ENCODE data around the gene KRTAP12-1. TPM values are rescaled to one million over a fixed set of nuclear protein-coding genes. Genes with fewer than 3 reads are reported as not detected.
"Not testable (repeated sequence)": the region's sequence is repeated elsewhere in the genome, so short reads cannot be mapped to it uniquely, and the experiment has no call there.

The KRTAP12-1 gene
- total and polyA plus RNA-seq, 4 donors: not detected

DNA sequence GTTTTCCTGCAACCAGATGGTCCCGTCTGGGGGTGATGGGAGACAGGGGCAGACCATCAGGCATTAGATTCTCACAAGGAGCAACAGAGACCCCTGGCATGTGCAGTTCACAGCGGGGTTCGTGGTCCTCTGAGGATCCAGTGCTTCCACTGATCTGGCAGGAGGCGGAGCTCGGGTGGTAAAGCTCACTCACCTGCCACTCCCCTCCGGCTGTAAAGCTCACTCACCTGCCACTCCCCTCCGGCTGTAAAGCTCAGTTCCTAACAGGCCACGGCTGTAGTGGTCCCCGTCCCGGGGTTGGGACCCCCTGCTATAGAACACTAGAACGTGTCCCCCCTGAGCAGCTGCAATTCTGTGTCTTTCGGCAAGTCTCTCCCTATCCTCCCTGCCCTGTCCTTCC is 19.6 kb upstream of the KRTAP12-1 start:
- no peaks in the 10 kb centered on the region for H3K4me1 ChIP-seq (ENCODE audit: control insufficient read depth in 1 of 2, insufficient read depth in 2 of 2, low read length in 2 of 2)
- WGBS, 2 donors: 61 to 65% methylated on average over 12 of the region's 12 CpGs
- no peaks in the 10 kb centered on the region for H3K36me3 ChIP-seq (ENCODE audit: control insufficient read depth in 1 of 2, insufficient read depth in 2 of 2, low read length in 1 of 2)
- H3K27me3 ChIP-seq (ENCODE audit: control insufficient read depth in 1 of 2, insufficient read depth in 2 of 2, low read length in 1 of 2): no peaks in the 10 kb centered on the region
- intact Hi-C loops (cut with DNase I): no loop called here
- peaks cover 4% of the 10 kb centered on the region for H3K9me3 ChIP-seq (ENCODE audit: control insufficient read depth, low read length)
- H3K4me3 ChIP-seq (ENCODE audit: low read length in 2 of 2): no peak overlapping the region
- DNase-seq (no peak), ATAC-seq (ENCODE audit: low FRiP score) (no peak)
- no peak overlapping the region for H3K27ac ChIP-seq (ENCODE audit: low read depth in 1 of 2, low read length in 2 of 2)

DNA sequence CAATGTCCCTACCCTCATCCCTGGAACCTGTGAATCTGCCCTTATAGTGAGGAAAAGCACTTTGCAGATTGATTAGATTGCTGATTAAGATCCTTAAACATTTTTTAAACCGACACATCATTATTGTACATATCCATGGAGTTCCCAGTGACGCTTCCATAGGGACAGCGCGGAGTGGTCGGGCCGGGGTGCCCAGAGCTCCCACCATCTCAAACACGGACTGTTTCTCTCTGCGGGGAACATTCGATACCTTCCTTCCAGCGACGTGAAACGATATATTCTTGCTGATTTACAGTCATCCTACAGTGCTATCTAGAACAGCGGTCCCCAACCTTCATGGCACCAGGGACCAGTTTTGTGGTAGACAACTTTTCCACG is 19.0 kb upstream of the KRTAP12-1 start:
- ATAC-seq (ENCODE audit: low FRiP score) (no peak), DNase-seq (no peak)
- H3K4me3 ChIP-seq (ENCODE audit: low read length in 2 of 2): no peak overlapping the region
- H3K9me3 ChIP-seq (ENCODE audit: control insufficient read depth, low read length): peaks cover under 1% of the 10 kb centered on the region
- no peaks in the 10 kb centered on the region for H3K27me3 ChIP-seq (ENCODE audit: control insufficient read depth in 1 of 2, insufficient read depth in 2 of 2, low read length in 1 of 2)
- no peaks in the 10 kb centered on the region for H3K36me3 ChIP-seq (ENCODE audit: control insufficient read depth in 1 of 2, insufficient read depth in 2 of 2, low read length in 1 of 2)
- H3K4me1 ChIP-seq (ENCODE audit: control insufficient read depth in 1 of 2, insufficient read depth in 2 of 2, low read length in 2 of 2): no peaks in the 10 kb centered on the region
- 85 to 89% methylated on average over 14 of the region's 14 CpGs for WGBS, 2 donors
- intact Hi-C loops (cut with DNase I): no loop called here
- H3K27ac ChIP-seq (ENCODE audit: low read depth in 1 of 2, low read length in 2 of 2): no peak overlapping the region

DNA sequence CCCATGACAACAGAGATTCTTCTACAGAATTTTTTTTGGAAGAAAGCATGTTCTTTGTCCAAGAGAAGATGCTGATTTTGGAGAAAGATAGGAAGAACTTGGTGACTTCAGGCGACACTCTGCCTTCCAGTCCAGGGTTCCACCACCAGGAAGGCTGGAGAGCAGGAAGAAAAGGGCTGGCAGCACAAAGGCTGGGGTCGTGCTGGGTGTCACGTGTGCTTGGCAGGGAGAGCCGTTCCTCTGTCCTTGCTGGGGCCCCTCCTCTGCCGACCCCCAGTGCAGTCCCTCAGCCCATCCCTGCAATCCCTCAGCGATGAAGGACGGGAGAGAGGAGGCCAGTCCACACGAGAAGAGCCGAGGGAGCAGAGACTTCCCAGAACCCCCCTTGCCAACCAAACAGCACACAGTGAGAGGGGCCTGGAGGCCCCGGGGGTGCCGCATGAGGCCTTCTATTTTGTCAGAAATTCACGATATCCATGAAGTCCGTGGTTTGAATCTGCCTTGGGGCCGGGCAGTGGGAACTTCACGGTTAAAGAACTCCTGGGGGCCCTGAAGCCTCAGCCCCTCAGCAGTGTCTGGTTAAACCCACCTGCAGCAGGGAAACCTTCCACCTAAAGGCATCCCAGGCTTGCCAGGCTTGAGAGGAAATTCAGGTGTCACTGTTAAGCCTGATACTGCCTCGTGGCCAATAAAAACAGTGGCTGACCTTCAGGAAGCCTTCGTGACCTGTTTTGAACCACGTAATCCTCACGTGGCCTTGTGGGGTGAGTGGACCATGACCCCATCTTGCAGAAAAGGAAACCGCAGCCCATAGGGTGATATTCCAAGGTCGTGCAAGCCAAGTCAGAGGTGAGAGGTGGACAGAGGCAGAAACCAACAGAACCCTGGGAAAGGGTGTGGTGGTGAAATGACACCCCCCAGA is 18.4 kb upstream of the KRTAP12-1 start:
- no peaks in the 10 kb centered on the region for H3K4me1 ChIP-seq (ENCODE audit: control insufficient read depth in 1 of 2, insufficient read depth in 2 of 2, low read length in 2 of 2)
- no peak overlapping the region for H3K4me3 ChIP-seq (ENCODE audit: low read length in 2 of 2)
- intact Hi-C loops (cut with DNase I): no loop called here
- no peak for DNase-seq
- H3K27me3 ChIP-seq (ENCODE audit: control insufficient read depth in 1 of 2, insufficient read depth in 2 of 2, low read length in 1 of 2): no peaks in the 10 kb centered on the region
- no peaks in the 10 kb centered on the region for H3K36me3 ChIP-seq (ENCODE audit: control insufficient read depth in 1 of 2, insufficient read depth in 2 of 2, low read length in 1 of 2)
- H3K27ac ChIP-seq (ENCODE audit: low read depth in 1 of 2, low read length in 2 of 2): no peak overlapping the region
- no peak for ATAC-seq (ENCODE audit: low FRiP score)
- WGBS, 2 donors: 73 to 83% methylated on average over 20 to 21 of the region's 21 CpGs
- no peaks in the 10 kb centered on the region for H3K9me3 ChIP-seq (ENCODE audit: control insufficient read depth, low read length)

DNA sequence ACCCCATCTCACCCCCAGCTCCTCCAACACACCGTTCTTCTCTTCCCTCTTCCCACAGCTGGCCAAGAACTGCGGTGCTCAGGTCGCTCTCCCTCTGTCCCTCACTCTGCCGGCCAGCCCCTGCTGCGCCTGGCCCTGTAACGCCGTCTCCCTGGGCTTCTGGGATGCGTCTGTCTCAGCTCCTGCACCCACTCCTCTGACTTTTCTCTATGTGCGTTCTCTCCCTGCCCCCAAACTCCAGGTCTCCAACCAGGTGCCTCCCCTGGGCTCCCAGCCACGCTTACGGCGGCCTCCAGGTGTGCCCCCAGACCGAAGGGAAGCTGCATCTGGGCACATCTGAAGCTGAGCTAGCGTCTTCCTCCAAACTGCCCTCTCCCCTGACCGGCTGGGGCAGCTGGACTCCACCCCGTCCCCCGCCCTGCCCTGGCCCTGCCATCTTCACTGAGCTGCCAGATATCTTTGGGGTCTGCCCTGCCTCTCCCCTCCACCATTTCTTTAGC is 17.6 kb upstream of the KRTAP12-1 start:
- 78 to 80% methylated on average over 17 of the region's 17 CpGs for WGBS, 2 donors
- H3K27me3 ChIP-seq (ENCODE audit: control insufficient read depth in 1 of 2, insufficient read depth in 2 of 2, low read length in 1 of 2): no peaks in the 10 kb centered on the region
- DNase-seq: no peak
- H3K27ac ChIP-seq (ENCODE audit: low read depth in 1 of 2, low read length in 2 of 2): no peak overlapping the region
- H3K36me3 ChIP-seq (ENCODE audit: control insufficient read depth in 1 of 2, insufficient read depth in 2 of 2, low read length in 1 of 2): no peaks in the 10 kb centered on the region
- no peak for ATAC-seq (ENCODE audit: low FRiP score)
- intact Hi-C loops (cut with DNase I): no loop called here
- no peaks in the 10 kb centered on the region for H3K4me1 ChIP-seq (ENCODE audit: control insufficient read depth in 1 of 2, insufficient read depth in 2 of 2, low read length in 2 of 2)
- H3K4me3 ChIP-seq (ENCODE audit: low read length in 2 of 2): no peak overlapping the region
- no peaks in the 10 kb centered on the region for H3K9me3 ChIP-seq (ENCODE audit: control insufficient read depth, low read length)

DNA sequence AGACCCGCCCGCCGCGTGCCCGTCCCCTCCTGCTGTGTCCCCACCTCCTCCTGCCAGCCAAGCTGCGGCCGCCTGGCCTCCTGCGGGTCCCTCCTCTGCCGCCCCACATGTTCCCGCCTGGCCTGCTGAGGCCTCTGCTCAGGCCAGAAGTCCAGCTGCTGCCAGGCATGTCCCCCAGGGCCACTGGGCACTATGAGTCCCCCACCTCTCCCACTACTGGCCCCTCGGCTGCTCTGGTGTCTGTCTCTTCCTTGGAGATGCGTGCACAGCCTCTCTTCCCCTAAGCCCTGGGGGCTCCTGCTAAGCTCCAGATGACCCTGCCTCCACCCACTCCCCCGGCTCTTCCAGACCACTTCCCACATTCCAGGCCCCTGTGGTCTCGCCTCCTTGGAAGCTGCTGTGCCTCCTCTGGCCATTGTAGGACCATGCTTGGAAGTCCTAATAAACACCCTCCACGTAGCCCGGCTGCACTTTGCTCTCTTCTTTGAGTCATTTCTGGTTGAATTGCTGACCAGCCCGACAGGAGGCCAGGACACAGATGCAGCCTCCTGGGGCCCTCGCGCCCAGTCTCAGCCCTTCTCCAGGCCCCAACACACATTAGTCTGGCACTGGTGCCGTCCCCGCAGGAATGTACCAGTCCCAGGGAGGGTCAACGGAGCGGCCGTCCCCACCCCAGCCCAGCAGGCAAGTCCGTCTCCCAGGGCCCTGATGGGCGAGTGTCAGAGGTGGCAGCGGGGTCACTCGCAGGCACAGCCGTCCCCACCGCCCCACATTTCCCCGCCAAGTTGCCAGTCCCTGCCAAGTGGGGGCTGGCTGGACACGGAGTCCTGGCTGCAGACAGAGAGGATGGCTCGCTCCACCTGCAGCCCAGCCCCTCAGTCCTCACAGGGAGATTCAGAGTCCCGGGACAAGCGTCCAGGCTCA is 16.1 kb upstream of the KRTAP12-1 start:
- intact Hi-C loops (cut with DNase I): no loop called here
- Histone ChIP-seq H3K4me1 (ENCODE audit: control insufficient read depth in 1 of 2, insufficient read depth in 2 of 2, low read length in 2 of 2) (no peaks in the 10 kb centered on the region), H3K4me3 (ENCODE audit: low read length in 2 of 2) (no peak overlapping the region), H3K27me3 (ENCODE audit: control insufficient read depth in 1 of 2, insufficient read depth in 2 of 2, low read length in 1 of 2) (no peaks in the 10 kb centered on the region), H3K9me3 (ENCODE audit: control insufficient read depth, low read length) (no peaks in the 10 kb centered on the region), H3K27ac (ENCODE audit: low read depth in 1 of 2, low read length in 2 of 2) (no peak overlapping the region), H3K36me3 (ENCODE audit: control insufficient read depth in 1 of 2, insufficient read depth in 2 of 2, low read length in 1 of 2) (no peaks in the 10 kb centered on the region)
- DNase-seq: no peak
- ATAC-seq (ENCODE audit: low FRiP score): no peak
- WGBS, 2 donors: 36 to 47% methylated on average over 34 to 35 of the region's 35 CpGs

DNA sequence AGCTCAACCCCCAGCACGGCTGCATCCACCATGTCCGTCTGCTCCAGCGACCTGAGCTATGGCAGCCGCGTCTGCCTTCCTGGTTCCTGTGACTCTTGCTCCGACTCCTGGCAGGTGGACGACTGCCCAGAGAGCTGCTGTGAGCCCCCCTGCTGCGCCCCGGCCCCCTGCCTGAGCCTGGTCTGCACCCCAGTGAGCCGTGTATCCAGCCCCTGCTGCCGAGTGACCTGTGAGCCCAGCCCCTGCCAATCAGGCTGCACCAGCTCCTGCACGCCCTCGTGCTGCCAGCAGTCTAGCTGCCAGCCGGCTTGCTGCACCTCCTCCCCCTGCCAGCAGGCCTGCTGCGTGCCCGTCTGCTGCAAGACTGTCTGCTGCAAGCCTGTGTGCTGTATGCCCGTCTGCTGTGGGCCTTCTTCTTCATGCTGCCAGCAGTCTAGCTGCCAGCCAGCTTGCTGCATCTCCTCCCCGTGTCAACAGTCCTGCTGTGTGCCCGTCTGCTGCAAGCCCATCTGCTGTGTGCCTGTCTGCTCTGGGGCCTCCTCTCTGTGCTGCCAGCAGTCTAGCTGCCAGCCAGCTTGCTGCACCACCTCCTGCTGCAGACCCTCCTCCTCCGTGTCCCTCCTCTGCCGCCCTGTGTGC is 15.3 kb upstream of the KRTAP12-1 start, which contains the start of gene KRTAP10-12:
KRTAP10-12 (plus strand) TSS at position 1 of the 639 bp plus-strand sequence; CDS start at position 31, 30 bp downstream.
- H3K27ac ChIP-seq (ENCODE audit: low read depth in 1 of 2, low read length in 2 of 2); intact Hi-C loops (cut with DNase I); H3K36me3 ChIP-seq (ENCODE audit: control insufficient read depth in 1 of 2, insufficient read depth in 2 of 2, low read length in 1 of 2); H3K4me3 ChIP-seq (ENCODE audit: low read length in 2 of 2); ATAC-seq (ENCODE audit: low FRiP score); DNase-seq; H3K4me1 ChIP-seq (ENCODE audit: control insufficient read depth in 1 of 2, insufficient read depth in 2 of 2, low read length in 2 of 2); H3K27me3 ChIP-seq (ENCODE audit: control insufficient read depth in 1 of 2, insufficient read depth in 2 of 2, low read length in 1 of 2); H3K9me3 ChIP-seq (ENCODE audit: control insufficient read depth, low read length): not testable (repeated sequence)
- WGBS, 2 donors: 45 to 54% methylated on average over 16 to 21 of the region's 21 CpGs

DNA sequence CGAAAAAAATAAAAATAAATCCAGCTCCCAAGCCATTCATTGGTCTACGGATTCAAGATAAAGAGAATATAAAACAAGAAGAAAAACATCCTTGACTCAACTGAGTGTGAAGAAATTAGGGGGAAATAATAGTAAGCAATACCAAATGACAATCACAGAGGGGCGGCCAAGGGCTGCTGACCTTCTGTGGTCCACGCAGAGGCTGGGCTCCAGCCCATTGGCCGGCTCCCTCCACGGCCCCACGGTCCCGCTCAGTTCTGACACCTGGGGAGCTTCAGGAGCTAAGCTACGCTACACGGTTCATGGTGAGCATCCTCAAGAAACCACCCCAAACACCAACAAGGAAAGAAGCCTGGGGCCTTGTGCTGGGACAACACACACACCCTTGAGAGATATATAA is 14.6 kb upstream of the KRTAP12-1 start:
- Histone ChIP-seq H3K27me3 (ENCODE audit: control insufficient read depth in 1 of 2, insufficient read depth in 2 of 2, low read length in 1 of 2) (no peaks in the 10 kb centered on the region), H3K4me3 (ENCODE audit: low read length in 2 of 2) (no peak overlapping the region), H3K36me3 (ENCODE audit: control insufficient read depth in 1 of 2, insufficient read depth in 2 of 2, low read length in 1 of 2) (no peaks in the 10 kb centered on the region), H3K9me3 (ENCODE audit: control insufficient read depth, low read length) (no peaks in the 10 kb centered on the region), H3K27ac (ENCODE audit: low read depth in 1 of 2, low read length in 2 of 2) (no peak overlapping the region), H3K4me1 (ENCODE audit: control insufficient read depth in 1 of 2, insufficient read depth in 2 of 2, low read length in 2 of 2) (no peaks in the 10 kb centered on the region)
- WGBS, 2 donors: 80 to 81% methylated on average over 10 of the region's 10 CpGs
- ATAC-seq (ENCODE audit: low FRiP score): no peak
- intact Hi-C loops (cut with DNase I): no loop called here
- no peak for DNase-seq

DNA sequence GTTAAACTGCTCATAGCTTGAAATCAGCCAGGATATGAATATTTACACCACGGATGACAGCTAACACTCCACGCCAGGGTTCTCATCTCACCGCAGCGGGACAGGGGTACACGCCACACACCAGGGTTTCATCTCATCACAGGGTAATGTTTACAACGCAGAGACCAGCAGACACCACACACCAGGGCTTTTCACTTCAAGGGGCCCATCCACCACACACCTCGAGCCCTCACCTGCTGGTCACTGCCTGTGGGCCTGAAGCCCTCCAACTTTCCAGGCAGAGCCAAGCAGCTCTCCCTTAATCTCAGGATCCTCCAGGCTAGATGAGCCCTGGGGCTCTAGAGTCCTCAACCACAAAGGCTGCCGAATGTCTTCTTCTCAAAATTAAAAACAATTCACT is 13.7 kb upstream of the KRTAP12-1 start:
- no peak overlapping the region for H3K27ac ChIP-seq (ENCODE audit: low read depth in 1 of 2, low read length in 2 of 2)
- 88 to 91% methylated on average over 8 of the region's 8 CpGs for WGBS, 2 donors
- no peaks in the 10 kb centered on the region for H3K9me3 ChIP-seq (ENCODE audit: control insufficient read depth, low read length)
- H3K4me1 ChIP-seq (ENCODE audit: control insufficient read depth in 1 of 2, insufficient read depth in 2 of 2, low read length in 2 of 2): no peaks in the 10 kb centered on the region
- intact Hi-C loops (cut with DNase I): no loop called here
- no peaks in the 10 kb centered on the region for H3K27me3 ChIP-seq (ENCODE audit: control insufficient read depth in 1 of 2, insufficient read depth in 2 of 2, low read length in 1 of 2)
- DNase-seq (no peak), ATAC-seq (ENCODE audit: low FRiP score) (no peak)
- no peaks in the 10 kb centered on the region for H3K36me3 ChIP-seq (ENCODE audit: control insufficient read depth in 1 of 2, insufficient read depth in 2 of 2, low read length in 1 of 2)
- H3K4me3 ChIP-seq (ENCODE audit: low read length in 2 of 2): no peak overlapping the region
